ENCODE measurements around the gene APBB1IP.
"Not testable (repeated sequence)": the region's sequence is repeated elsewhere in the genome, so short reads cannot be mapped to it uniquely, and the experiment has no call there.

APBB1IP gene, protein sequence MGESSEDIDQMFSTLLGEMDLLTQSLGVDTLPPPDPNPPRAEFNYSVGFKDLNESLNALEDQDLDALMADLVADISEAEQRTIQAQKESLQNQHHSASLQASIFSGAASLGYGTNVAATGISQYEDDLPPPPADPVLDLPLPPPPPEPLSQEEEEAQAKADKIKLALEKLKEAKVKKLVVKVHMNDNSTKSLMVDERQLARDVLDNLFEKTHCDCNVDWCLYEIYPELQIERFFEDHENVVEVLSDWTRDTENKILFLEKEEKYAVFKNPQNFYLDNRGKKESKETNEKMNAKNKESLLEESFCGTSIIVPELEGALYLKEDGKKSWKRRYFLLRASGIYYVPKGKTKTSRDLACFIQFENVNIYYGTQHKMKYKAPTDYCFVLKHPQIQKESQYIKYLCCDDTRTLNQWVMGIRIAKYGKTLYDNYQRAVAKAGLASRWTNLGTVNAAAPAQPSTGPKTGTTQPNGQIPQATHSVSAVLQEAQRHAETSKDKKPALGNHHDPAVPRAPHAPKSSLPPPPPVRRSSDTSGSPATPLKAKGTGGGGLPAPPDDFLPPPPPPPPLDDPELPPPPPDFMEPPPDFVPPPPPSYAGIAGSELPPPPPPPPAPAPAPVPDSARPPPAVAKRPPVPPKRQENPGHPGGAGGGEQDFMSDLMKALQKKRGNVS

GRCh38 chr10:26437637-26438461 is at the start of gene APBB1IP:
APBB1IP (plus strand) TSS chr10:26438341; CDS start chr10:26492327, 53,986 bp downstream.
- H3K4me3 Mint-ChIP-seq, result peak within 1 kb of the TSS; percentile 89
- peak within 1 kb of the TSS; percentile 85 for H3K27ac Mint-ChIP-seq
- peaks cover 31% of the 10 kb centered on the region for H3K4me1 Mint-ChIP-seq (ENCODE audit: low read depth)
- H3K27me3 Mint-ChIP-seq (ENCODE audit: low read depth), result no peaks in the 10 kb centered on the region
- no peaks in the 10 kb centered on the region for H3K9me3 Mint-ChIP-seq
- H3K36me3 Mint-ChIP-seq (ENCODE audit: low read depth), result peaks cover 4% of the 10 kb centered on the region

- H3K27me3 Mint-ChIP-seq (ENCODE audit: low read depth), result peaks cover 30% of the 10 kb centered on the region
- peaks cover 4% of the 10 kb centered on the region for H3K9me3 Mint-ChIP-seq
- H3K4me3 Mint-ChIP-seq, result no peak overlapping the region
- no peak overlapping the region for H3K27ac Mint-ChIP-seq
- no peaks in the 10 kb centered on the region for H3K36me3 Mint-ChIP-seq (ENCODE audit: low read depth)
- H3K4me1 Mint-ChIP-seq (ENCODE audit: low read depth), result no peaks in the 10 kb centered on the region
Observed at GRCh38 chr10:26389533-26389932, 48.6 kb upstream of the APBB1IP start.

DNA sequence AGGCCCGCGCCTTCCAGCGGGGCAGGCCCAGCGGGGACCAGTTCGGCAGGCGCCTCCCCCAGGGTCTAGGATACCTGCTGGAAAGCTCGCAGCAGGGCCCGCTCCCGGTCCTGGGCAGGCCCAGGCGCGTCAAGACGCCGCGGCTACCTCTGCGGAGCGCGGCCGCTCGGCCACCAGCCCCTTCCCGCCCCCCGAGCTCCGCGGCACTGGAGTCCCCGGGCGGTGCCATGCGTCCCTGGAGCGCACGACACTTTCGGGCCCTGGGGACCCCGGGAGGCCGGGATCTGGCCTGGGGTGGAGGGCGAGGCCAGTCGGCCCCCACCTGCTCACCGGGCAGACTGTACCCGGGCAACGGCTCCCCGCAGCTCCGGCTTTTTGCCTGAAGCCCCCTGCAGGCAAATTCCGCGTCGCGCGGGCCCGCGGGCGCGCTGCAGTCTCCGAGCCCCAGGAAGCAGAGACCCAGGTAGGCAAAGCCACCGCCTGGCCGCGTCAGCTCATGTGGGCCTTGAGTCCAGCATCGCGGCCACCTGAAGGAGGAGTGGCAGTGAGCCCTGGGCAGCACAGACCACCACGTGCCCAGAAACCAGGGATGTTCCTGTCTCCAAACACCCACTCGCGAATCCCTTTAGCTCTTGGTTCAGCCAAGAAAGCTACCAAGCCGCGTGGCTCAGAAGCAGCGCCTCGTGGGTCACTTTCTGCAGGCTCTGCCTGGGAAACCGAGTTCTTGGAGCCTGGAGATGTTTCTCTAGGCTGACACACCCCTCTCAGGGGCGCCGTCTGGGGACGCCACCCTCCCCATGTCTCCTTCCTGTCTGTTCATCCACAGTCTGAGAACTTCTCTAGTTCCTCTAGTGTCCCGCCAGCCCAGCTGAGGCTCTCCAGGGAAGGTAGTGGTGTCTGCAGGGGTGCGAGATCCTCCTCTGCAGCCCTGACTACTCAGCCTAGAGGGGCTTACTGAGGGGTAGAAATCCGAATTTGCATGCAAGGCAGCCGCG is 46.1 kb upstream of the APBB1IP start:
- Mint-ChIP-seq H3K36me3 (ENCODE audit: low read depth) (no peaks in the 10 kb centered on the region), H3K4me3 (no peak overlapping the region), H3K9me3 (peaks cover 4% of the 10 kb centered on the region), H3K27me3 (ENCODE audit: low read depth) (peaks cover 32% of the 10 kb centered on the region), H3K27ac (no peak overlapping the region), H3K4me1 (ENCODE audit: low read depth) (no peaks in the 10 kb centered on the region)

- H3K27ac Mint-ChIP-seq; H3K4me3 Mint-ChIP-seq; H3K4me1 Mint-ChIP-seq (ENCODE audit: low read depth); H3K9me3 Mint-ChIP-seq; H3K36me3 Mint-ChIP-seq (ENCODE audit: low read depth): not testable (repeated sequence)
- H3K27me3 Mint-ChIP-seq (ENCODE audit: low read depth), result peaks cover 14% of the 10 kb centered on the region
Observed at GRCh38 chr10:26398353-26398752, 39.8 kb upstream of the APBB1IP start.

GRCh38 chr10:26407406-26407969 is 30.7 kb upstream of the APBB1IP start:
- Mint-ChIP-seq H3K4me3 (no peak overlapping the region), H3K36me3 (ENCODE audit: low read depth) (no peaks in the 10 kb centered on the region), H3K27me3 (ENCODE audit: low read depth) (peaks cover 19% of the 10 kb centered on the region), H3K4me1 (ENCODE audit: low read depth) (no peaks in the 10 kb centered on the region), H3K9me3 (no peaks in the 10 kb centered on the region), H3K27ac (peak overlapping the region; percentile 1)

GRCh38 chr10:26408858-26409494 is 29.2 kb upstream of the APBB1IP start:
- H3K4me3 Mint-ChIP-seq, result no peak overlapping the region
- no peaks in the 10 kb centered on the region for H3K9me3 Mint-ChIP-seq
- peaks cover 26% of the 10 kb centered on the region for H3K27me3 Mint-ChIP-seq (ENCODE audit: low read depth)
- no peaks in the 10 kb centered on the region for H3K4me1 Mint-ChIP-seq (ENCODE audit: low read depth)
- no peak overlapping the region for H3K27ac Mint-ChIP-seq
- no peaks in the 10 kb centered on the region for H3K36me3 Mint-ChIP-seq (ENCODE audit: low read depth)

GRCh38 chr10:26410356-26410755 is 27.8 kb upstream of the APBB1IP start:
- peaks cover 31% of the 10 kb centered on the region for H3K27me3 Mint-ChIP-seq (ENCODE audit: low read depth)
- no peak overlapping the region for H3K27ac Mint-ChIP-seq
- H3K4me1 Mint-ChIP-seq (ENCODE audit: low read depth), result no peaks in the 10 kb centered on the region
- no peak overlapping the region for H3K4me3 Mint-ChIP-seq
- no peaks in the 10 kb centered on the region for H3K36me3 Mint-ChIP-seq (ENCODE audit: low read depth)
- no peaks in the 10 kb centered on the region for H3K9me3 Mint-ChIP-seq

DNA sequence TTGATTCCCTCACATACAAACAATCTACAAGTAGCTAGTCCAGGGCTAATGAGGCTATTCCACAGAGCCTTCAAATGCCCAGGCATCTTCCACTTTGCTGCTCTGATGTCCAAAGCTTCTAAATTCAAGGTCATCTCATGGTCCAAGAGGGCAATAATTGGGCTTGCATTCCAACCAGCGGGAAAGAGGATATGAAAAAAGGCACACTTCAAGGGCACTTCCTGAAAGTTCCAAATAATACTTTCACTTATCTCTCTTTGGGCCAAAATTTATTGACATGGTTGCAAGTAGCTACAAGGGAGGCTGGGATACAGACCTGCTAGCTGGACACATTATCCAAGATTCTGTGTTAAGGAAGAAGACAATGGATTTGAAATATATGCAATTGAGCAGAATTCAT is 25.2 kb upstream of the APBB1IP start:
- H3K4me3 Mint-ChIP-seq, result no peak overlapping the region
- no peaks in the 10 kb centered on the region for H3K9me3 Mint-ChIP-seq
- no peak overlapping the region for H3K27ac Mint-ChIP-seq
- no peaks in the 10 kb centered on the region for H3K36me3 Mint-ChIP-seq (ENCODE audit: low read depth)
- H3K4me1 Mint-ChIP-seq (ENCODE audit: low read depth), result no peaks in the 10 kb centered on the region
- peaks cover 46% of the 10 kb centered on the region for H3K27me3 Mint-ChIP-seq (ENCODE audit: low read depth)

DNA sequence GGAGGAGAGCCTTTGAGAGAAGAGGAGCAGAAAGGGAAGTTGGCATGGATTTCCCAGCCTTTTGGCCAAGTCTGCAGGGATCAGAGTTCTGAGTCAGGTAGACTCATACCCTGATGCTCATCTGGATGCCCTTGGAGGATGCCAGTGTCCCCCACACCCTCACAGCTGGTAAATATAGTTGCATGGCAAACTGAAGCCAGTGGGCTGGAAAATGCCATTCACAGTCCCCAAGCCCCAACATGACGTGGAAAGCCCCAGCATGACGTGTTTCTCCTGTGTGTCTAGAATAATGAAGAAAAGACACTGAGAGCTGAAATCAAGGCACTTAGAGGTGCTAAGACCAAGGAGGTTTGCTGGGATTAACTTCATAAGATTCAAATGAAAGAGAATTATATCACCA is 24.8 kb upstream of the APBB1IP start:
- H3K36me3 Mint-ChIP-seq (ENCODE audit: low read depth), result no peaks in the 10 kb centered on the region
- H3K4me1 Mint-ChIP-seq (ENCODE audit: low read depth), result no peaks in the 10 kb centered on the region
- H3K9me3 Mint-ChIP-seq, result no peaks in the 10 kb centered on the region
- peaks cover 44% of the 10 kb centered on the region for H3K27me3 Mint-ChIP-seq (ENCODE audit: low read depth)
- no peak overlapping the region for H3K27ac Mint-ChIP-seq
- H3K4me3 Mint-ChIP-seq, result no peak overlapping the region

- no peaks in the 10 kb centered on the region for H3K4me1 Mint-ChIP-seq (ENCODE audit: low read depth)
- no peaks in the 10 kb centered on the region for H3K36me3 Mint-ChIP-seq (ENCODE audit: low read depth)
- no peak overlapping the region for H3K4me3 Mint-ChIP-seq
- peaks cover 41% of the 10 kb centered on the region for H3K27me3 Mint-ChIP-seq (ENCODE audit: low read depth)
- no peaks in the 10 kb centered on the region for H3K9me3 Mint-ChIP-seq
- no peak overlapping the region for H3K27ac Mint-ChIP-seq
Observed at GRCh38 chr10:26417136-26417535, 21.0 kb upstream of the APBB1IP start.

- Mint-ChIP-seq H3K4me1 (ENCODE audit: low read depth) (peaks cover 2% of the 10 kb centered on the region), H3K9me3 (peaks cover 5% of the 10 kb centered on the region), H3K4me3 (no peak overlapping the region), H3K27me3 (ENCODE audit: low read depth) (peaks cover 5% of the 10 kb centered on the region), H3K36me3 (ENCODE audit: low read depth) (no peaks in the 10 kb centered on the region), H3K27ac (no peak overlapping the region)
Observed at GRCh38 chr10:26422977-26423376, 15.2 kb upstream of the APBB1IP start.

GRCh38 chr10:26423722-26424121 is 14.4 kb upstream of the APBB1IP start:
- Mint-ChIP-seq H3K9me3 (peaks cover 5% of the 10 kb centered on the region), H3K36me3 (ENCODE audit: low read depth) (no peaks in the 10 kb centered on the region), H3K4me1 (ENCODE audit: low read depth) (peaks cover 4% of the 10 kb centered on the region), H3K4me3 (no peak overlapping the region), H3K27me3 (ENCODE audit: low read depth) (peaks cover 5% of the 10 kb centered on the region), H3K27ac (no peak overlapping the region)

DNA sequence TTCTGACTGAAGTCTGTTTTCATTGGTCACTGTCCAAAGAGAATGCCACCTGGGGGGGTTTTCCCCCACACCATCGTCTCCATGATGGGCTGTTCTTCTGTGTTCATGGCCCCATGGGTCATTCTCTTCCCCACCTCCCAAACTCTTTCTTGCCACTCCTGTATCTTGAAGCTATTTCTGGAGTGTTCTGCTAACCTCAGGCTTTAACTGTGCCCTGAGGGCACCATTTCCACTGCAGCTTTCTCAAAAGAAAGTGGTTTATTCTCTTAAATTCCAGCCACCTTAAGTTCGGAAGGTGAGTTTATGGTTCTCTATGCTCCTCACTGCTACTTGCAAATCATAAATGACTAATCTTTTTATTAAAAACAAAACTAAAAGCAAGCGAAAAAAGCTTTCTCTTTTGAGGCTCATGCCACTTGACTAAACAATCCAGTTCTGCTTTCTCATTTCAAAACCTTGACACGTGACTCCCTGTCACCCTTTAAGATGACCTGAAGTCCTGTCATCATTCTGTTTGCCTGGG is 7.4 kb upstream of the APBB1IP start:
- H3K27me3 Mint-ChIP-seq (ENCODE audit: low read depth), result no peaks in the 10 kb centered on the region
- H3K4me1 Mint-ChIP-seq (ENCODE audit: low read depth), result peaks cover 13% of the 10 kb centered on the region
- no peaks in the 10 kb centered on the region for H3K9me3 Mint-ChIP-seq
- H3K27ac Mint-ChIP-seq, result peak overlapping the region; percentile 83
- H3K36me3 Mint-ChIP-seq (ENCODE audit: low read depth), result no peaks in the 10 kb centered on the region
- H3K4me3 Mint-ChIP-seq, result peak overlapping the region; percentile 54

Data from T-helper 1 cell treated with Interleukin-12 subunit alpha and Interleukin-12 subunit beta and Interleukin-4 antibody, amounts not matched to agents 30 μg/mL and 1 μg/mL, for 36 hours (primary cell).